H1 (cell line): ENCODE measurements around the gene ZNF385C. TPM values are rescaled to one million over a fixed set of nuclear protein-coding genes. Genes with fewer than 3 reads are reported as not detected.

ENCODE experiments used
- CTCF ChIA-PET: fragments of 300-600 bp; sonication (Branson Sonifier 250); formaldehyde crosslinking; loops from one replicate; lab custom pipeline; 2021; ENCODE audit not compliant: partially characterized antibody; lab: Charles Lee
- POLR2A ChIA-PET: fragments of 300-600 bp; sonication (Branson Sonifier 250); formaldehyde crosslinking; loops from one replicate; lab custom pipeline; 2021; ENCODE audit warnings: inconsistent platforms; ENCODE audit not compliant: partially characterized antibody; lab: Charles Lee
- DNase-seq, 2 experiments: peaks; one replicate each; pipeline versions ENCODE4 v3.0.0 to v3.0.0-alpha.2; 2010 to 2022; ENCODE audit warnings: low spot score in 2 of 2, low read depth in 1 of 2, mixed read lengths in 1 of 2
- FAIRE-seq: peaks from 2 replicates; lab custom pipeline; 2011; peaks lifted over from hg19 to GRCh38; lab: Jason Lieb, UNC
- H2AFZ ChIP-seq: 2 replicates; pipeline ENCODE4 v1.8.1; 2012; ENCODE audit warnings: low read length, inconsistent platforms
- H2AK5ac ChIP-seq: 2 replicates; pipeline ENCODE4 v1.6.1; 2013; ENCODE audit warnings: low read depth, low read length
- H2BK120ac ChIP-seq: replicated peaks from 2 replicates; pipeline ENCODE3; 2013; ENCODE audit warnings: low read depth, low read length, inconsistent platforms
- H2BK12ac ChIP-seq: 2 replicates; pipeline ENCODE4 v1.6.1; 2013; ENCODE audit warnings: low read depth, low read length
- H2BK15ac ChIP-seq: 2 replicates; pipeline ENCODE4 v1.6.1; 2013; ENCODE audit warnings: low read length
- H2BK20ac ChIP-seq: 2 replicates; pipeline ENCODE4 v1.6.1; 2013; ENCODE audit warnings: low read length
- H2BK5ac ChIP-seq: 2 replicates; pipeline ENCODE4 v1.6.1; 2013; ENCODE audit warnings: low read depth, low read length
- H3K14ac ChIP-seq: 2 replicates; pipeline ENCODE4 v1.6.1; 2013; ENCODE audit warnings: inconsistent platforms; ENCODE audit not compliant: insufficient read length
- H3K18ac ChIP-seq: 2 replicates; pipeline ENCODE4 v1.6.1; 2013; ENCODE audit warnings: low read length; ENCODE audit errors: extremely low read depth
- H3K23ac ChIP-seq: 2 replicates; pipeline ENCODE4 v1.6.1; 2013; ENCODE audit warnings: inconsistent platforms; ENCODE audit not compliant: insufficient read length
- H3K23me2 ChIP-seq: 2 replicates; pipeline ENCODE4 v1.6.1; 2013; ENCODE audit warnings: low read depth, low read length
- H3K27ac ChIP-seq: 2 replicates; pipeline ENCODE4 v1.6.1; 2011; ENCODE audit warnings: low read depth, low read length, inconsistent platforms
- H3K27me3 ChIP-seq, 4 experiments: replicated peaks in 1 of 4; 1 replicate in 1 of 4; 2 replicates in 3 of 4; pipeline versions ENCODE4 v1.6.1 to v1.8.1; 2011 to 2013; ENCODE audit warnings: low read length in 3 of 4, mild to moderate bottlenecking in 3 of 4, inconsistent platforms in 2 of 4, mixed read lengths in 2 of 4, moderate library complexity in 1 of 4; ENCODE audit not compliant: control insufficient read depth in 3 of 4, insufficient read depth in 3 of 4; ENCODE audit errors: extremely low read depth in 1 of 4
- H3K36me3 ChIP-seq, 4 experiments: 2 replicates each; pipeline versions ENCODE4 v1.6.1 to v1.8.1; 2011 to 2013; ENCODE audit warnings: mild to moderate bottlenecking in 4 of 4, low read length in 3 of 4, moderate library complexity in 2 of 4, control low read depth in 1 of 4, inconsistent platforms in 1 of 4; ENCODE audit not compliant: insufficient read depth in 4 of 4, control insufficient read depth in 2 of 4
- H3K4ac ChIP-seq: replicated peaks from 2 replicates; pipeline ENCODE3; 2013; ENCODE audit warnings: low read length, low read depth, mixed read lengths, inconsistent platforms; ENCODE audit not compliant: insufficient read length
- H3K4me1 ChIP-seq, 4 experiments: replicated peaks in 1 of 4; 1 replicate in 1 of 4; 2 replicates in 3 of 4; pipeline versions ENCODE4 v1.6.1 to v1.8.1; 2011 to 2013; ENCODE audit warnings: low read length in 3 of 4, inconsistent platforms in 2 of 4, mixed read lengths in 1 of 4; ENCODE audit not compliant: insufficient read depth in 4 of 4, control insufficient read depth in 3 of 4
- H3K4me2 ChIP-seq, 2 experiments: 2 replicates each; pipeline versions ENCODE4 v1.6.1 to v1.8.1; 2011 to 2013; ENCODE audit warnings: low read depth in 2 of 2, low read length in 2 of 2, control low read depth in 1 of 2, inconsistent platforms in 1 of 2, mild to moderate bottlenecking in 1 of 2; ENCODE audit not compliant: insufficient read depth in 1 of 2
- H3K4me3 ChIP-seq, 4 experiments: fragments of 200-600, 300-600 bp in 1 of 4; sonication (generic), shearing (Covaris generic), sonication (Bioruptor Twin) in 1 of 4; 2 replicates each; pipeline versions ENCODE4 v1.5.1 to v1.8.1; 2011 to 2016; ENCODE audit warnings: low read length in 4 of 4, low read depth in 3 of 4, control low read depth in 2 of 4, inconsistent platforms in 2 of 4, mild to moderate bottlenecking in 2 of 4, mixed read lengths in 1 of 4, moderate library complexity in 1 of 4; ENCODE audit not compliant: insufficient read depth in 2 of 4; ENCODE audit errors: extremely low read depth in 1 of 4
- H3K56ac ChIP-seq: replicated peaks from 2 replicates; pipeline ENCODE3; 2013; ENCODE audit warnings: low read depth, mild to moderate bottlenecking, mixed read lengths, low read length, inconsistent platforms; ENCODE audit not compliant: insufficient read length
- H3K79me1 ChIP-seq: 2 replicates; pipeline ENCODE4 v1.6.1; 2013; ENCODE audit warnings: low read depth, low read length, control low read depth
- H3K79me2 ChIP-seq, 2 experiments: 2 replicates each; pipeline versions ENCODE4 v1.6.1 to v1.8.1; 2012 to 2013; ENCODE audit warnings: low read length in 2 of 2, mild to moderate bottlenecking in 2 of 2, inconsistent platforms in 1 of 2; ENCODE audit not compliant: insufficient read depth in 2 of 2, control insufficient read depth in 1 of 2
- H3K9ac ChIP-seq, 4 experiments: replicated peaks in 1 of 4; 1 replicate in 1 of 4; 2 replicates in 3 of 4; pipeline versions ENCODE4 v1.6.1 to v1.8.1; 2011 to 2013; ENCODE audit warnings: low read depth in 3 of 4, low read length in 3 of 4, control low read depth in 2 of 4, mild to moderate bottlenecking in 2 of 4, moderate library complexity in 2 of 4, inconsistent platforms in 1 of 4; ENCODE audit errors: extremely low read depth in 1 of 4
- H3K9me3 ChIP-seq, 2 experiments: 2 replicates each; pipeline versions ENCODE4 v1.6.1 to v1.8.1; 2012 to 2013; ENCODE audit warnings: mild to moderate bottlenecking in 2 of 2, moderate library complexity in 2 of 2, control low read depth in 1 of 2, inconsistent platforms in 1 of 2, low read depth in 1 of 2, low read length in 1 of 2, mixed read lengths in 1 of 2; ENCODE audit not compliant: insufficient read depth in 2 of 2
- H4K20me1 ChIP-seq, 2 experiments: replicated peaks in 1 of 2; 2 replicates each; pipeline versions ENCODE3 to v1.8.1; 2011 to 2013; ENCODE audit warnings: inconsistent platforms in 2 of 2, low read length in 2 of 2, mild to moderate bottlenecking in 1 of 2; ENCODE audit not compliant: insufficient read depth in 2 of 2, control insufficient read depth in 1 of 2
- H4K5ac ChIP-seq: 2 replicates; pipeline ENCODE4 v1.6.1; 2013; ENCODE audit warnings: low read length, low read depth, mixed read lengths, inconsistent platforms; ENCODE audit not compliant: insufficient read length
- H4K8ac ChIP-seq: 2 replicates; pipeline ENCODE4 v1.8.0; 2013; ENCODE audit warnings: mild to moderate bottlenecking, moderate library complexity, low read length, inconsistent platforms; ENCODE audit not compliant: insufficient read depth; ENCODE audit errors: extremely low read depth
- H4K91ac ChIP-seq: replicated peaks from 2 replicates; pipeline ENCODE3; 2013; ENCODE audit warnings: low read length, mixed read lengths, inconsistent platforms; ENCODE audit not compliant: insufficient read length
- RXRA ChIP-seq: IDR thresholded peaks from 2 replicates; pipeline ENCODE4 v1.6.1; 2011; ENCODE audit warnings: low read depth, mild to moderate bottlenecking, low read length, moderate library complexity; ENCODE audit not compliant: insufficient read depth
- WGBS, 2 experiments: shearing (Covaris generic) in 1 of 2; methylation state at CpG; one replicate each; pipeline versions ENCODE4 v1.1.6 to v1.1.7; 2013 to 2015; ENCODE audit warnings: low lambda C conversion rate in 2 of 2, mixed read lengths in 2 of 2, inconsistent platforms in 1 of 2, low coverage in 1 of 2, missing lambda C conversion rate in 1 of 2; ENCODE audit not compliant: insufficient replicate concordance in 2 of 2, insufficient coverage in 1 of 2, insufficient read length in 1 of 2; ENCODE audit errors: extremely low coverage in 1 of 2, missing lambda C conversion rate in 1 of 2; 5-methylcytosine and 5-hydroxymethylcytosine counted together
- polyA plus RNA-seq, 7 experiments: library from polyadenylated mRNA; depleted of rRNA in 3 of 7; stranded (reverse) in 5 of 7; unstranded in 2 of 7; fragments of >200 nt in 5 of 7; fragments of 200-250 nt in 2 of 7; gene quantifications; 1 replicate in 5 of 7; 2 replicates in 1 of 7; 4 replicates in 1 of 7; pipeline versions ENCODE4 v1.2.1 to v1.2.3, GENCODE V29; 2011 to 2013; ENCODE audit warnings: missing spikeins in 2 of 7, mixed read lengths in 2 of 7
- total RNA-seq: library from RNA; stranded (reverse); fragmentation: NEBNext Ultra II Directional; extraction: Animal tissue kit (Norgen Biotek cat#: 25700); gene quantifications from 2 replicates; pipeline ENCODE4 v1.2.1, GENCODE V29; 2021

Gene ZNF385C
- total and polyA plus RNA-seq, 2 of the 8 experiments (the other 6 are each of a cell fraction or from before 2014, with no cell fraction given): 3.9 to 6.1 TPM

DNA sequence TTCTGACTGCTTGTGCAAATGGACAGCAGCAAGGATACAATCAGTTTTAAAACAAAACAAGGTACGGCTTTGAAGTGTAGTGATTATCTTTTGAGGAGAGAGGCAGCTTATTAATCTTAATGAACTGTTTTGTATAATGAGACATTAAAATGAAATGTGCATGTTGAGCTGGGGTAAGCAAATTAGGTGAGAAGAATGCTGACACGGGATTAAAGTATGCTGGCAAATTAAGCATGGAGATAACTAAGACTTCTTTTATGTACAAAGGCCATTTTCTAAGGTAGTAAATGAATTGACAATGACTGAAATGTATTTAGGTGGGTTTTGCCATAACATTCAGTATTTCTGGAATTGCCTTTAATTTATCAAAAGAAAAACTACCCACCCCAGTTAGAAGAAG lies 99.8 kb downstream of the ZNF385C start:
- peaks cover 28 to 88% (median 65%) of the 10 kb centered on the region in 4 experiments for H3K36me3 ChIP-seq
- H3K9me3 ChIP-seq: no peaks in the 10 kb centered on the region
- CTCF ChIA-PET: interaction anchor here (0.6 to 3.0 kb wide), 3 partner anchors 9 to 428 kb away, joined by 3 to 8 read pairs (median 4); no protein-coding TSS in a partner anchor
- H3K79me1 ChIP-seq: no peaks in the 10 kb centered on the region
- H3K14ac ChIP-seq: no peak overlapping the region
- no peak for TF ChIP-seq RXRA
- TF ChIP-seq, all 59 proteins: peak for 0
- FAIRE-seq (no peak), DNase-seq (no peak)
- Histone ChIP-seq H3K23ac (no peak overlapping the region), H2BK15ac (no peak overlapping the region), H2AK5ac (no peak overlapping the region), H2BK12ac (no peak overlapping the region), H4K20me1 (peaks cover 5 to 9% of the 10 kb centered on the region in 2 experiments), H3K23me2 (no peaks in the 10 kb centered on the region), H3K56ac (no peak overlapping the region), H3K4me1 (no peaks in the 10 kb centered on the region), H3K4me2 (no peak overlapping the region), H3K9ac (no peak overlapping the region), H3K4ac (no peak overlapping the region), H4K5ac (no peak overlapping the region), H2BK120ac (no peak overlapping the region), H4K91ac (no peak overlapping the region), H3K79me2 (peaks cover 12 to 29% of the 10 kb centered on the region in 2 experiments), H3K27ac (no peak overlapping the region), H2BK5ac (no peak overlapping the region), H3K18ac (no peak overlapping the region), H2BK20ac (no peak overlapping the region), H3K4me3 (no peak overlapping the region), H2AFZ (no peak overlapping the region), H3K27me3 (no peaks in the 10 kb centered on the region), H4K8ac (no peak overlapping the region)
- POLR2A ChIA-PET: interaction anchor here (1.1 kb wide), 1 partner anchor 31 kb away, joined by 5 read pairs; no protein-coding TSS in a partner anchor
- 46% methylated on average over 2 of the region's 2 CpGs; no CpG with 5 or more reads in 1 of the 2 experiments for WGBS, 2 experiments
